GM19328 (cell line): ENCODE results near the gene IDUA.
A peak's percentile ranks its signal among the peaks of the same experiment; 100 is the strongest.

Experiments used
- ATAC-seq: cut with Tn5 transposase; IDR thresholded peaks from one replicate; pipeline ENCODE4 v1.9.1; 2021; ENCODE audit warnings: mild to moderate bottlenecking, moderate library complexity; ENCODE audit not compliant: unreplicated experiment

The IDUA gene

GRCh38 chr4:1013225-1014073, 26.6 kb downstream of the IDUA start:
- ATAC-seq: no peak

DNA sequence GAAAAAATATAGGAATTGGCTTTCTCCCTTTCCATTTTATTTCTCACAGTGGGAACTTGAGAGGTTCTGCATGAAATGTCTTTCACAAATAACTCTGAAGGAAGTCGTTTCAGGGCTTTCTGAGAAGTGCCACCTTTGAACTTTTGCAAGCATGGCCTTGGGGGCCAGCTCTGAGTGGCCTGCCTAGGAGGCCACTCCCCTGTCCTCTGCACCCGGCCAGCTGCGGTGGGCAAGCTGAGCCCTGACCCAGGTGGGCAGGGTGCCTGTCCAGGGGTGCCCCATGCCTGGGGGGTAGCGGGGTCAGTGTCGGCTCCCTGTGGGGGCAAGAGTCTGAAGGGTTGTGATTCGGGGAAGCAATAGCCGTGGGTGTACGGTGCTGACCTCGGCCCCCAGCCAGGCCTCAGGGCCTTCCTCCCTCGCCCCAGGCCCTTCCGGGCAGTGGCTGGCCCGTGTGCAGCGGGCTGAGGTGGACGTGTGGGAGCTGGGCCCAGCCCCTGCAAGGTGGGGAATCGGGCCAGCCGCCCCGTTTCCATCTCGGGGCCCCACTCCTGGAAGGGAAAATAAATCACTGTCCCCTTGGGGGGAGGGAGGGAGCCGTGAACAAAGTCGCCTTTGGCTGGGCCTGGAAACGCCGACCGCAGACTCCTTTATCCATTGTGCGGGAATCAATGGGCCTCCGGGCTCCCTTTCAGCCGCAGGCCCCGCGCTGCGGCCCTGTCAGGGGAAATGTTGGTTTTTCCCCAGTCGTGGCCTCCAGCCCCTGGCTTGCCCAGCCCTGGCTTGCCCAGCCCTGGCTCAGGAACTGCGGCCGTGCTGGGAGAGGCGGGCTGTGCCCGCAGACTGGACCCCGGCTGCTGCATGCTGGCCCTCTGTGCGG, 27.7 kb downstream of the IDUA start:
- no peak for ATAC-seq

- no peak for ATAC-seq
Observed at GRCh38 chr4:1015179-1015578, 28.3 kb downstream of the IDUA start.

DNA sequence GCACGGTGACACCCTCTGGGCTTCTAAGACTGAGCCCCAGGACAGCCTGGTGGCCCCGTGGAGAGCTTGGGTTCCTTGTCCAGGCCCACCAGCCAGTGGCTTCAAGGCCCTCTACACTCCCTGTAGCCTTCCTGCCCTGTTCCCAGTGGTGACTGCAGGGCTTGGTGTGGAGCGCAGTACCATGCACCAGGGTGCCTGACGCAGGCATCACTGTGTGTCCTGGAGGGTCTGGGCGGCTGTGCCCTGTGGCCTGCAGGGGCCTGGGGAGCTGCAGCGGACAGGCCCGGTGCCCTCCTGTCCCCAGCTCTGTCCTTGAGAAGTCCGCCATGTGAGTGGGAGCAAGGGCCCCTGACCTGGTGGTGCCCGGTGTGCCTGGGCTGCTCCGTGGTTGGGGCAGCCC, 28.9 kb downstream of the IDUA start:
- no peak for ATAC-seq

DNA sequence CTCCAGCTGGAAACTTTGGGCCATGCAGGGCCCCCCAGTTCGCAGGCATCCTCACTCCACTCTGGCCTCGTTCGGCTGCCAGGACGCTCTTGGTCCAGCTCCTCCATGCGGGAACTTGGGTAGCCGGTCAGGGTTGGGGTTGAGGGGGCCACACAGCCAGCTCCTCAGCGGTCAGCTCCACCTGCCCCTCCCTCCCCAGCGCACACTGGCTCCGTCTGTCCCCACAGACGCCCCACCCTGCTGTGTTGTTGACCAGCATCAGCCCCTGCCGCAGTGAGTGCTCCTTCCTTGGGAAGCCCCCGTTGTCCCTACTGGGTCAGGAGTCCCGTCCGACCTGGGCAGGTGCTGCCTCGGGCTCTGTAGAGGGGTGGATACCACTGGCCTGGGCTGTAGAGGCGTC, 30.4 kb downstream of the IDUA start:
- ATAC-seq: no peak

DNA sequence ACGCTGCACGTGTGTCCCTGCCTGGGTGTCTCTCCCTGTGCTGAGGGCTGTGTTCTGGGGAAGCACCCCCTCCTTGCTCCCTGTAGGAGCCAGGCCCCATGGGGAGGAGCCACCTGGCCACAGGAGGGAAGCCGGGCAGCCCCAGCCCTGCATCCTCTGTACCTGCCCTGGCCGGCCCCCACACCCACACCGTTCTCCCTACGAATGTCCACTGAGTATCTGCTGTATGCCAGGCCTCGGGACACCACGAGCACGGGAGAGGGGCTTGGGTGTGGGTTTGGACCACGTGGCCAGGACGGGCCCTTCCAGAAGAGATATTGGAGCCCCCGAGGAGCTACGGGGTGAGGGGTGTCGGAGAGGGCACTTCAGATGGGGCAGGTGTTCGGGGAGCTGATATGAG, 30.9 kb downstream of the IDUA start:
- no peak for ATAC-seq

DNA sequence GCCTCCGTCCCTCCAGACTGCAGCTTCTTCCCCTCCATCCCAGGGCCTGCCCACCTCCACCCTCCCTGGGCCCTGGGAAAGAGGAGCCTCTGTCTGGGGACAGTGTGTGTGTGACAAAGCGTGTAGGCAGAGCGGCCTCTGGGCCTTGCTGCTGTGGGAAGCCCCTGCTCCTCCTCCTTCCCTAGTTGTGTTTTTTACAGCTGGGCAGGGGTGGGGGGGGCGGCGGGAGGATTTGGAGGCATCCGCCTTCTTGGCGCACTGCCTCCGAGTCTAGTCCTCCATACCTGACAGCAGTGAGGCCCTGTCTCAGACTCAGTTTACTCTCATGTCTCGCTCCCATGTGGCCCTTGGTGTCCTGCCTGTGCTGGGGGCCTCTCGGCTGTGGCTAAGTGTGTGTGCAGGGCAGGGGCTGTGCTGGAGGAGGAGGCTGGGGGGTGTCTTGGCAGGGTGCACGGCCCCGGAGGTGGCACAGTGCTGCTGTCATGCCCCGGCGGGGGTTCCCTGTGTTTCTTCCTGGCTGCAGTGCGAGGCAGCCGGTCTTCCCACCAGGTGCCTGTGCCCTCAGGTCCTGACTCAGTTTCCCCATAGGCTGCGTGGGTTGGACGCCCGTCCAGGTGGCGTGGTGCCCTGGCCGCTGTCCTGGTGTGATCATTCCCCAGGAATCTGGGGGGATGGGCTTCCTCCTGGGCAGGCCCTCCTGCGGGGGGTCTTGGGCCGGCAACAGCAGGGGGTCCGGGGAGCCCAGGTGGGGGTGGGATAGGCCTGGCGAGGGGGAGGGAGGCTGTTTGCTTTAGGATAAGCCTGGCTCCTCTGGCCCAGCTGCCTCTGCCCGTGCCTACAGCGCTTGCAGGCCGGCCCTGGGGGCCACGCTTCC, 31.5 kb downstream of the IDUA start:
- no peak for ATAC-seq

DNA sequence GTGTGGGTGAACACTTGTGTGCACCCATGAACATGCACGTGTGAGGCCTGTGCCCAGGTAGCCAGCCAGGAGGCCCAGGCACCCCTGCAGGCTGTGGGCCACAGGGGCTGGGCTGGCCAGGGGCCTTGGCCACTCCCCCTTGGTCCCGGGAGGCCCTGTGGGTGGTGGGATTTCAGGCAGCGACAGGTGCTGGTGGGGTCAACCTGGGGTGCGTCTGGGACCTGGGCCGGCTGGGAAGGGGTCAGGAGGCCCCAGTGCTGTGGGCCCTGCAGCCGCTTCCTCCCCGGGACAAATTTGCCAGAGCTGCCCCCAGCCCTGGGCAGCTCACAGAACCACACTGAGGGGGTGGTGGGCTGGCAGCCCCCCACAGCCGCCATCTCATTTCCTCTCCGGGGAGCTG, 32.5 kb downstream of the IDUA start:
- ATAC-seq: no peak

GRCh38 chr4:1019729-1020470, 33.1 kb downstream of the IDUA start:
- no peak for ATAC-seq

GRCh38 chr4:1021386-1022050, 34.7 kb downstream of the IDUA start:
- no peak for ATAC-seq

DNA sequence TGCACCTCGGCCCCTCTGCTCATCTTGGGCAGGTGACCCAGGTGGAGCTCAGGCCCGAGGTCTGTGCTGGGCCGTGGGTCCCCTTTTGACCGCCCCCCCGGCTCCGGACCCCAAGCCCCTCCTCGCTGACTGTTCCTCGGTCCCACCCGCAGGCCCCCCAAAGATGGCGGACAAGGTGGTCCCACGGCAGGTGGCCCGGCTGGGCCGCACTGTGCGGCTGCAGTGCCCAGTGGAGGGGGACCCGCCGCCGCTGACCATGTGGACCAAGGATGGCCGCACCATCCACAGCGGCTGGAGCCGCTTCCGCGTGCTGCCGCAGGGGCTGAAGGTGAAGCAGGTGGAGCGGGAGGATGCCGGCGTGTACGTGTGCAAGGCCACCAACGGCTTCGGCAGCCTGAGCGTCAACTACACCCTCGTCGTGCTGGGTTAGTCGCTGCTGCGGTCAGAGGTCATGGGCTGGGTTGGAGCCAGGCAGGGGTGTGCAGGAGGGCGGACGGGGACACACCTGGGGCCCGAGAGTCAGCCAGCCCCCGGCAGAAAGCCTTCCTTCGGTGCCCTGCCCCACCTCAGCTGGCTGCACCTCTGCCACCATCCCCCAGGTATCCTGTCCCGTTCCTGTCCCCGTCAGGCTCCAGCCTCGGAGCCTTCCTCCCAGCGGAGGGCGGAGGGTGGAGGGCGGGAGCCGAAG, 35.4 kb downstream of the IDUA start:
- ATAC-seq: no peak

- ATAC-seq: no peak
Observed at GRCh38 chr4:1022739-1023066, 35.9 kb downstream of the IDUA start.

DNA sequence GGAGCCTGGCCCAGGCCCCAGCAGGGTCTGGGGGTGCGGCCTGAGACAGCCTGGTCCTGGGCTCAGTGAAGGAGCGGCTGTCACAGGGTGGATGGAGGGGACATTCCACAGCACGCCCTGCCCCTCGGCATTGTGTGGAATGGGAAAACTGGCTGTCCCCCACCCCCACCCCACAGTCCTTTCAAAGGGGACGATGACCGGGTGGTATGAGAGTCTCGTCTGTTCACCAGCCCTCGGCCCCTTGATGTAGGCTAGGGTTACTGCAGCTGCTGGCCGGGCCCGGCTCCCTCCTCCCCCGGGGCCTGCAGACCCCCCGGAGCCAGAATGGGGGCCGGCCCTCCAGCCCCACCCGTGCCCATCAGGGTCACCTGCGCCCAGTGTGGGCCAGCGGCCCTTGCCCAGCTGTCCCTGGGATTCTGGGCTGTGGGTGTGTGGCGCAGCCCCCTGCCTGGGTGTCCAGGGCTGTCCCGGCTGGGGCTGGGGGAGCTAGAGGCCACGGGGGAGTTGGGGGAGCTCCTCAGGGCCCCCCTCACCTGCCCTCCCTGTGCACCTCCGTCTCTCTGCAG, 36.3 kb downstream of the IDUA start:
- ATAC-seq: no peak

- no peak for ATAC-seq
Observed at GRCh38 chr4:1023895-1024740, 37.3 kb downstream of the IDUA start.

DNA sequence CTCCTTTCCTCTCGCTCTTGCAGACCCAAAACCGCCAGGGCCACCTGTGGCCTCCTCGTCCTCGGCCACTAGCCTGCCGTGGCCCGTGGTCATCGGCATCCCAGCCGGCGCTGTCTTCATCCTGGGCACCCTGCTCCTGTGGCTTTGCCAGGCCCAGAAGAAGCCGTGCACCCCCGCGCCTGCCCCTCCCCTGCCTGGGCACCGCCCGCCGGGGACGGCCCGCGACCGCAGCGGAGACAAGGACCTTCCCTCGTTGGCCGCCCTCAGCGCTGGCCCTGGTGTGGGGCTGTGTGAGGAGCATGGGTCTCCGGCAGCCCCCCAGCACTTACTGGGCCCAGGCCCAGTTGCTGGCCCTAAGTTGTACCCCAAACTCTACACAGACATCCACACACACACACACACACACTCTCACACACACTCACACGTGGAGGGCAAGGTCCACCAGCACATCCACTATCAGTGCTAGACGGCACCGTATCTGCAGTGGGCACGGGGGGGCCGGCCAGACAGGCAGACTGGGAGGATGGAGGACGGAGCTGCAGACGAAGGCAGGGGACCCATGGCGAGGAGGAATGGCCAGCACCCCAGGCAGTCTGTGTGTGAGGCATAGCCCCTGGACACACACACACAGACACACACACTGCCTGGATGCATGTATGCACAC, 38.2 kb downstream of the IDUA start:
- ATAC-seq: no peak

- peak; percentile 51 for ATAC-seq
Observed at GRCh38 chr4:1026115-1026514, 39.3 kb downstream of the IDUA start.

DNA sequence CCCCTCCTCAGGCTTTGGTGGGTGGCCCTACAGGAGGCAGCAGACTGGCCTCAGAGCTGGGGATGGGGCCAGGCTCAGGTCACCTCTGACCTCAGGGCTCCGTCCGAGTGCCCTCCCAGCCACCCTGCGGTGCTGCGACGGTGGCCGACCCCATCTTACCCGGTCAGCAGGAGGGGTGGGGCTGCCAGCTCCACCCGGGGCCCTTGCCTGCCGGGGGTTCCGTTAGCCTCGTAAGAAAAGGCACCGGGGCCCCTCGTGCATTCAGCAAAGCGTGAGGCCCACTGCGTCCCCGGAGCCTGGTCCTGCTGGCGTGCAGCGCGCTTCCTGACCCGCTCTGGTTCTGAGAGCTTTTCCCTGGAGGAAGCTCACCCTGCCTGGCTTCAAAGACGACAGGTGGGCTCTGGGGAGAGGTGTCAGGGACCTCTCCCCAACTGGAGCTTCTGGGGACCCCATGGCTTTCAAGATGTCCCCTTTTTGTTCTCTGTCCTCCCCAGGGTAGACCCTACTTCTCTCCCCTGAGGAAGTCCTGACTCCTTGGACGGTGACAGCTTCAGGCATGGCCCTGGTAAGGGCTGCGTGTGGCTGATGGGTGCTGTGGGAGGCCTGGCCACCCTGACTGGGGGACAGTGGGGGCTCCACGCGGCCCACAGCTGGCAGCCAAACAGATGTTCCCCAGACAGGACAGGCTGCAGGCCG, 40.5 kb downstream of the IDUA start:
- no peak for ATAC-seq
